Cardiac muscle cell (in vitro differentiated cells and primary cell): ENCODE data around the gene TSHR. TPM values are rescaled to one million over a fixed set of nuclear protein-coding genes. Genes with fewer than 3 reads are reported as not detected.

Experiments
- DNase-seq, 2 donors: peaks; one replicate each; pipeline versions ENCODE4 v3.0.0 to v3.0.0-alpha.2; 2010 to 2017; ENCODE audit warnings: low read depth in 1 of 2, low spot score in 1 of 2
- H3K27ac ChIP-seq: fragments of 200-600 bp; sonication (generic); 2 replicates; pipeline ENCODE4 v1.5.1; 2016
- H3K27me3 ChIP-seq: fragments of 200-600 bp; sonication (generic); 2 replicates; pipeline ENCODE4 v1.6.0; 2016; ENCODE audit warnings: control low read depth
- H3K36me3 ChIP-seq: fragments of 200-600 bp; sonication (generic); 2 replicates; pipeline ENCODE4 v1.5.1; 2016; ENCODE audit warnings: control low read depth
- H3K4me1 ChIP-seq: fragments of 200-600 bp; sonication (generic); 2 replicates; pipeline ENCODE4 v1.8.1; 2017; ENCODE audit warnings: low read depth, mild to moderate bottlenecking, mixed run types
- H3K4me3 ChIP-seq: fragments of 200-600 bp; sonication (generic); 2 replicates; pipeline ENCODE4 v1.5.1; 2016; ENCODE audit warnings: mild to moderate bottlenecking
- H3K9me3 ChIP-seq: fragments of 200-600 bp; sonication (generic); 2 replicates; pipeline ENCODE4 v1.5.1; 2017; ENCODE audit warnings: low read depth, mild to moderate bottlenecking, control low read depth
- CTCF ChIP-seq: IDR thresholded peaks from 2 replicates; pipeline ENCODE4 v1.5.1; 2012; ENCODE audit warnings: low read depth, mild to moderate bottlenecking, low read length
- polyA plus RNA-seq: library from polyadenylated mRNA; unstranded; fragments of >200 nt; fragmentation: Nextera tagmentation; extraction: Ambion mirVana; gene quantifications from 2 replicates; pipeline ENCODE4 v1.2.1, GENCODE V29; 2016
- total RNA-seq: library from RNA; depleted of rRNA; stranded (reverse); fragments of >200 nt; gene quantifications from 2 replicates; pipeline ENCODE4 v1.2.3, GENCODE V29; 2016

Gene TSHR
- total and polyA plus RNA-seq, 2 experiments from 2014 or later, result 0.38 to 1.2 TPM

DNA sequence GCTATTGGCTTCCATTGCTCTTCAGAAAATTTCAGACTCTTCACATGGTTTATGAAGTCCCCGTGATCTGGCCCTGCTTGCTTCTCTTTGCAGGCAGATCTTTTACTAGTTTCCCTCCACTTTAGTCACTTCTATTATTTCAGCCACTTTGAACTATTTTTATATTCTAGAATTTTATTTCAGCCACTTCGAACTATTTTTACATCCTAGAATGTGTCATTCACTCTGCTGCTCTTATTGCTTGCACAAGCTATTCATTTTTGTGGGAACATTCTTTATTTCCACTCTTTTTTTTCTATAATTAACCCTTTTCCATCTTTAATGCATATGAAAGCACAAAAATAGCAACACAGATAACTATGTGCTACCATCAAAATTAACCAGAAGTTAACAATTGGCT lies 24.5 kb downstream of the TSHR start:
- DNase-seq, result no peak
- H3K4me1 ChIP-seq, result no peaks in the 10 kb centered on the region
- H3K36me3 ChIP-seq, result no peaks in the 10 kb centered on the region
- no peak overlapping the region for H3K4me3 ChIP-seq
- no peak overlapping the region for H3K27ac ChIP-seq
- no peak for TF ChIP-seq CTCF
- no peaks in the 10 kb centered on the region for H3K9me3 ChIP-seq
- H3K27me3 ChIP-seq, result no peaks in the 10 kb centered on the region

DNA sequence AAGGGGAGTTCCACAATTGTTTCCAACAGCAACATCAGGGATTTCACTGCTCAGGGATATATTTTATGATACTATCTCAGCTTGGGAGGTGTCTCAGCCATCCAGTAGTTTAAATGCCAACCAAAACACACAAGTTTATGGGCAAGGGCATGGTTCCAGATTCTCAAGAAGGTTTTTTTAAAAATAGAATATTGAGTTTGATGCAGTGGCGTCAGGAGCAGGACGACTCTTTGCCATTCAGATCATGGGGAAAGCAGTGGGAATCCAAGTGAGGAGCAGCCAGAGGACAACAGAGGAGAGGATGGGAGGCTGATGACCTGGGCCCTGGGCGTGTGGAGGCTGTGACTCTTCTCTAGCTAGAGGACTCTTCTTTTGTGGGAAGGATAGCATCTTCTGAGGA lies 25.7 kb downstream of the TSHR start:
- H3K4me3 ChIP-seq, result no peak overlapping the region
- no peak for DNase-seq
- no peak overlapping the region for H3K27ac ChIP-seq
- H3K9me3 ChIP-seq, result no peaks in the 10 kb centered on the region
- H3K4me1 ChIP-seq, result no peaks in the 10 kb centered on the region
- no peak for TF ChIP-seq CTCF
- no peaks in the 10 kb centered on the region for H3K36me3 ChIP-seq
- no peaks in the 10 kb centered on the region for H3K27me3 ChIP-seq

- Histone ChIP-seq H3K4me3 (no peak overlapping the region), H3K9me3 (no peaks in the 10 kb centered on the region), H3K36me3 (no peaks in the 10 kb centered on the region), H3K27me3 (no peaks in the 10 kb centered on the region), H3K27ac (no peak overlapping the region), H3K4me1 (no peaks in the 10 kb centered on the region)
- DNase-seq, result no peak
- no peak for TF ChIP-seq CTCF
Measured at GRCh38 chr14:80981673-80982072, 26.3 kb downstream of the TSHR start.

- no peak for DNase-seq
- Histone ChIP-seq H3K9me3 (no peaks in the 10 kb centered on the region), H3K4me1 (no peaks in the 10 kb centered on the region), H3K27me3 (no peaks in the 10 kb centered on the region), H3K27ac (no peak overlapping the region), H3K4me3 (no peak overlapping the region), H3K36me3 (no peaks in the 10 kb centered on the region)
- no peak for TF ChIP-seq CTCF
Measured at GRCh38 chr14:80982711-80983110, 27.3 kb downstream of the TSHR start.

- H3K4me1 ChIP-seq, result no peaks in the 10 kb centered on the region
- no peak overlapping the region for H3K27ac ChIP-seq
- no peaks in the 10 kb centered on the region for H3K36me3 ChIP-seq
- peak; percentile 76 to 77 for DNase-seq
- H3K4me3 ChIP-seq, result no peak overlapping the region
- H3K27me3 ChIP-seq, result no peaks in the 10 kb centered on the region
- no peaks in the 10 kb centered on the region for H3K9me3 ChIP-seq
- TF ChIP-seq CTCF, result peak; percentile 96
Measured at GRCh38 chr14:80987235-80988032, 32.0 kb downstream of the TSHR start.
